K562 (cell line): ENCODE results near the gene PRM2. TPM values are rescaled to one million over a fixed set of nuclear protein-coding genes. Genes with fewer than 3 reads are reported as not detected.

Experiments used
- ATF6 ChIP-seq: sonication (generic); formaldehyde crosslinking; IDR thresholded peaks from 2 replicates; pipeline ENCODE4 v1.4.0; 2020; ENCODE audit warnings: mild to moderate bottlenecking, missing genetic modification reagents
- CEBPB ChIP-seq: fragments of 450-650 bp; IDR thresholded peaks from 2 replicates; pipeline ENCODE4 v1.6.1; 2016; ENCODE audit warnings: missing genetic modification characterization, missing compliant biosample characterization
- CEBPZ ChIP-seq: fragments of 150-350 bp; IDR thresholded peaks from 2 replicates; pipeline ENCODE4 v1.6.1; 2014; ENCODE audit warnings: low read depth, mild to moderate bottlenecking, low read length, borderline replicate concordance
- CREBBP ChIP-seq: IDR thresholded peaks from one replicate; pipeline ENCODE4 v1.6.1; 2012; ENCODE audit warnings: low read depth, mild to moderate bottlenecking, control low read depth, inconsistent platforms, low read length
- ETS1 ChIP-seq: conservative IDR thresholded peaks from 2 replicates; pipeline ENCODE4 v1.6.1; 2011; ENCODE audit warnings: low read depth, mild to moderate bottlenecking, low read length; ENCODE audit not compliant: control insufficient read depth
- L3MBTL2 ChIP-seq: fragments of 450-650 bp; IDR thresholded peaks from 2 replicates; pipeline ENCODE4 v1.6.1; 2016; ENCODE audit warnings: mild to moderate bottlenecking, moderate library complexity
- LCOR ChIP-seq: sonication (generic); formaldehyde crosslinking; IDR thresholded peaks from 2 replicates; pipeline ENCODE4 v1.8.0; 2022; ENCODE audit warnings: mild to moderate bottlenecking, missing genetic modification reagents
- NCOR1 ChIP-seq: fragments of 450-650 bp; IDR thresholded peaks from 2 replicates; pipeline ENCODE4 v1.6.1; 2016; ENCODE audit warnings: mild to moderate bottlenecking, moderate library complexity
- NFATC3 ChIP-seq: fragments of 450-650 bp; IDR thresholded peaks from 2 replicates; pipeline ENCODE4 v1.6.1; 2017; ENCODE audit warnings: mild to moderate bottlenecking
- NR0B1 ChIP-seq: fragments of 450-650 bp; IDR thresholded peaks from one replicate; pipeline ENCODE4 v1.6.1; 2018; ENCODE audit warnings: mild to moderate bottlenecking, moderate library complexity; ENCODE audit not compliant: partially characterized antibody
- POLR2G ChIP-seq: fragments of 200-400 bp; formaldehyde crosslinking; IDR thresholded peaks from 2 replicates; pipeline ENCODE4 v1.6.1; 2017; ENCODE audit warnings: low read depth, mild to moderate bottlenecking, antibody characterized with exemption, low read length, moderate library complexity
- PPARD ChIP-seq: fragments of 250-450 bp; sonication (Bioruptor Pico); IDR thresholded peaks from 2 replicates; pipeline ENCODE4 v1.8.0; 2022; ENCODE audit warnings: inconsistent platforms, mild to moderate bottlenecking, moderate library complexity
- SAFB ChIP-seq: fragments of 200-400 bp; formaldehyde crosslinking; IDR thresholded peaks from 2 replicates; pipeline ENCODE4 v1.6.1; 2017; ENCODE audit warnings: low read depth, low read length, borderline replicate concordance
- SRSF1 ChIP-seq: fragments of 200-400 bp; formaldehyde crosslinking; IDR thresholded peaks from 2 replicates; pipeline ENCODE4 v1.6.1; 2017; ENCODE audit warnings: mild to moderate bottlenecking, low read depth, low read length, moderate library complexity
- TAF15 ChIP-seq: fragments of 200-400 bp; formaldehyde crosslinking; IDR thresholded peaks from 2 replicates; pipeline ENCODE4 v1.6.1; 2017; ENCODE audit warnings: mild to moderate bottlenecking, low read depth, low read length, moderate library complexity
- ZNF316 ChIP-seq: fragments of 450-650 bp; IDR thresholded peaks from 2 replicates; pipeline ENCODE4 v1.6.1; 2016
- ZNF431 ChIP-seq: sonication (generic); formaldehyde crosslinking; IDR thresholded peaks from 2 replicates; pipeline ENCODE4 v1.8.0; 2022; ENCODE audit warnings: mild to moderate bottlenecking, missing genetic modification reagents
- ZNF696 ChIP-seq: fragments of 250-450 bp; sonication (Bioruptor Pico); conservative IDR thresholded peaks from 2 replicates; pipeline ENCODE4 v1.4.0; 2020; ENCODE audit warnings: mild to moderate bottlenecking, moderate library complexity
- ZNF699 ChIP-seq: fragments of 250-450 bp; sonication (Bioruptor Pico); IDR thresholded peaks from 2 replicates; pipeline ENCODE4 v1.8.0; 2021; ENCODE audit warnings: mild to moderate bottlenecking, moderate library complexity; ENCODE audit not compliant: insufficient replicate concordance
- ZNF780A ChIP-seq: fragments of 250-450 bp; sonication (Bioruptor Pico); IDR thresholded peaks from 2 replicates; pipeline ENCODE4 v1.5.0; 2021; ENCODE audit warnings: mild to moderate bottlenecking
- polyA plus RNA-seq, 8 experiments: library from polyadenylated mRNA; depleted of rRNA in 4 of 8; stranded (reverse) in 5 of 8; unstranded in 3 of 8; fragments of >200 nt; fragmentation: Nextera tagmentation in 2 of 8; fragmentation: Illumina TruSeq in 1 of 8; extraction: Ambion mirVana in 2 of 8; extraction: Trizol in 1 of 8; gene quantifications; 2 replicates each; pipeline versions ENCODE4 v1.2.1 to v1.2.3, GENCODE V29; 2011 to 2014; ENCODE audit warnings: inconsistent platforms in 1 of 8, missing spikeins in 1 of 8
- total RNA-seq, 7 experiments: library from RNA; depleted of rRNA in 6 of 7; stranded (reverse); fragments of >200 nt in 6 of 7; fragmentation: Illumina TruSeq in 2 of 7; extraction: Trizol in 2 of 7; gene quantifications; 2 replicates each; pipeline versions ENCODE4 v1.2.1 to v1.2.3, GENCODE V29; 2011 to 2021; ENCODE audit warnings: low replicate concordance in 1 of 7

Gene PRM2
- total and polyA plus RNA-seq, 9 of the 15 experiments (the other 6 are each of a cell fraction or from before 2014, with no cell fraction given), result not detected

GRCh38 chr16:11239644-11240632 is 36.3 kb downstream of the PRM2 start (continued):
- TF ChIP-seq NR0B1 (no peak), LCOR (CRISPR knock-in tag) (no peak), ETS1 (no peak), NCOR1 (no peak), CREBBP (no peak), POLR2G (no peak), ZNF699 (CRISPR knock-in tag) (no peak), SRSF1 (no peak), L3MBTL2 (0 out of 2 replicates have a peak, but pooled peaks have one; percentile 3), TAF15 (no peak), SAFB (no peak), NFATC3 (no peak), CEBPB (tag) (0 out of 2 replicates have a peak, but pooled peaks have one; percentile 12), ZNF316 (no peak), ZNF780A (CRISPR knock-in tag) (no peak), ATF6 (CRISPR knock-in tag) (no peak), ZNF696 (CRISPR knock-in tag) (no peak), CEBPZ (no peak), ZNF431 (no peak), PPARD (no peak)
